Left ventricle myocardium superior (tissue), 1 donor: ENCODE data around the gene FTCD. TPM values are rescaled to one million over a fixed set of nuclear protein-coding genes. Genes with fewer than 3 reads are reported as not detected.
A peak's percentile ranks its signal among the peaks of the same experiment; 100 is the strongest.
"Not testable (repeated sequence)": the region's sequence is repeated elsewhere in the genome, so short reads cannot be mapped to it uniquely, and the experiment has no call there.

Source experiments
- ATAC-seq: fragments of 200-7000 bp; cut with Tn5 transposase; one replicate; pipeline ENCODE4 v1.9.1; 2020; ENCODE audit warnings: mild to moderate bottlenecking, moderate library complexity
- DNase-seq: peaks from one replicate; pipeline ENCODE4 v3.0.0-alpha.2; 2020
- intact Hi-C: fragments of 100-400 bp; cut with micrococcal nuclease; formaldehyde crosslinking; loops from one replicate; pipeline ENCODE4 v1.11.0; 2022
- total RNA-seq: library from RNA; stranded (reverse); fragmentation: NEBNext Ultra II Directional; extraction: Animal tissue kit (Norgen Biotek cat#: 25700); gene quantifications from one replicate; pipeline ENCODE4 v1.2.1, GENCODE V29; 2021
- donor health status: DM: no; HTN: yes; CAD: no; lungs with severe emphysema.

The FTCD gene
- total RNA-seq, 1 donor from 2014 or later = 1.5 TPM

DNA sequence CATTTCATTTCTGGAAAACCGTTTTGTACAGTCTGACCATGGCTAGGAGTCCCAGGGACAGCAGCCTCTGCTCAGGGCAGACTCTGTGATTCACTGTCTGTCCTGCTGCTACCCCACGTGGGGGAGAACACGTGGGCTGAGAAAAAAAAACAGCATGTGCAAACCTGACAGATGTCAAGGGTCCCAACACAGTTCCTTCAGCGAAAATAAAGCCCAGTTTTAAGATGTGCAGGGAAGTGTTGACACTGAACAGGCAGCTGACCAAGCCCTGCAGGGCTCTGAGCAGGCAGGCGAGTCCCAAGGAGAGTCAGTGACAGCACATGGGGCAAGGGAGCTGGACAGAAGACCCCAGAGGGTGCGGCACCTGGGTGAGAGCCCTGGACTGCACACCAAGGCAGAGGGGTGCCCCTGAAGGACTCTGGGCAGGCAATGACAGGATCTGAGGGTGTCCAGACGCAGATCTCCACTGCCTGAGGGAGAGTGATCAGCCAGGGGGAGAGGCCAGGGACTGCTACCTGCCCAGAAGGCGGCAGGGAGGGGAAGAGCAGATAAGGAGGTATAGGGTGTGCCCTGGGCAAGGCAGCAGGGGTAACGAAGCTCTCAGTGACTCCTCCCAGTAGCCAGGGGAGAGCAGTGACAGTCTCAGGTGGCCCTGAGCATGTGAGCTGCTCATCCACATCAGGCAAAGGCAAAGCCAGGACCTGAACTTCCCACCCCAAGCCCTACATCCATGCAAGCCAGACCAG lies 34.0 kb upstream of the FTCD start:
- intact Hi-C loops = no loop called here
- ATAC-seq = peak; percentile 7
- no peak for DNase-seq

DNA sequence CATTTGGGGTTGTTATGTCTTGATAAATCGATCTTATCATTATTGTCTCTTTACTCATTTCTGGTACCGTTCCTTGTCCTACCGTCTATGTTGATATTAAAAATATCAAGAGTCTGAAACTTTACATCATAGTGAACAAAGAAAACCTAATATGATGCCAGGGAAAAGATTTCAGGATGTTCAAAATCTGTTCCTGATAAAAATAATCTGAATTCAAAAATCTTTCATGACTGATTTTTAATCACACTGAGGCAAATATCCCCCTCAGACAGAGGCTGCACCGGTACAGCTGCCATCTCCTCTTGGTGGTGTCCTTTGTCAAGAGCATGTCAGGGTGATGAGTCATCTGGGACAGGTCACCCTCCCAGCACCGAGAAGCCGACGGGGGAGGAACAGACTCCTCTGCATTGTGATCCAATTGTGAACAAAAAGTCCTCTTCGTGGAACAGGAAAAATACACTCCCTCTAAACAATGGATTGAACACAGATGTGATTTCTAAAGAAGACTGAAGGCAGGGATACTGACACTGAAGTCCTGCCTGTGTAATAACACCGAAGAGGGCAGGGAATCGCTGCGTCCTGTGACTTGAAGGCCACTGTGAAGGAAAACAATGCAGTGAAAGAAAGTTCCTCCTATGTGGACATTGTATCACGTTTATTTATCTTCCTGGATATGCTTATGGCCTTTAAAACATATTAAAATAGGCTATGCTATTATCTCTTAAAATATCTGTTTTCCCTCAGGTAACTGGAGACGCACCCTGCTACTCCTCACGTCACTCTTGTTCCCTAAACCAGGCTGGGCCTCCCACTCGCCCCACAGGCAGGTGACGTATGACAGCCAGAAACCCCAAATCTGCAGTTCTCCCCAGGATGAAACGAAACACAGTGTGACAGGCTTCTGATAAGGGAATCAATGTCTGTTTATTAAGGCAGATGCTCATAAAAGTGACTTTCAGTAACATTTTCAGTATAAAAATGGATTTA lies 33.1 kb upstream of the FTCD start:
- intact Hi-C loops = no loop called here
- peak; percentile 74 for ATAC-seq
- peak; percentile 72 for DNase-seq

DNA sequence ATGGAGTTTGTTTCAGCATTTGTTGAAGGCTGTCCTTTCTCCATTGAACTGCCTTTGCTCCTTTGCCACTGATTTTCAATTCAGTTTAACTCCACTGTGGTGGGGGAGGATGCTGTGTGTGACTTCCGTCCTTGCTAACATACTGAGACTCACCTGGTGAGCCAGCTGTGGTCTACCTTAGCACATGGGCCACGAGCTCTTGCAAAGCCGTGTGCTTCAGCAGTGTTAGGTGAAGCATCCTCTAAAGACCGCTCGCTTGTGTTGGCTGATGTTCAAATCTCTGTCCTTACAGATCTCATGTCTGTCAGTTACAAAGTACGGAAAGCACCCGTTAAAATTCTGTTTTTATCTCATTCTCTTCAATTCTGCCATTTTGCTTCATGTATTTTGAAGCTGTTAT lies 32.4 kb upstream of the FTCD start:
- no peak for DNase-seq
- intact Hi-C loops = no loop called here
- no peak for ATAC-seq

DNA sequence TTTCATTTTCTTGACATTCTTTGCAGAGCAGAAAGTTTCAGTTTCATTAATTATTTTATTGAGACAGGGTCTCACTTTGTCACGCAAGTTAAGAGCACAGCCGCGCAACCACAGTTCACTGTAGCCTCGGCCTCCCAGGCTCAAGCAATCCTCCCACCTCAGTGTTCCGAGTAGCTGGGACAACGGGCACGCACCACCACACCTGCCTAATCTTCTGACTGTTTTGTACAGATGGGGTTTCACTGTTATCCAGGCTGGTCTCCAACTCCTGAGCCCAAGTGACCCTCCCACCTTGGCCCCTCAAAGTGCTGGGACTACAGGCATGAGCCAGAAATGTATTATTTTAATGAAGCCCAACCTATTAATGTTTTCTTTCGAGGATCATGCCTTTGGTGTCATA lies 31.9 kb upstream of the FTCD start:
- DNase-seq (no peak), ATAC-seq (no peak)
- intact Hi-C loops = no loop called here

GRCh38 chr21:46185716-46186115 lies 30.3 kb upstream of the FTCD start:
- intact Hi-C loops = no loop called here
- no peak for ATAC-seq
- no peak for DNase-seq

DNA sequence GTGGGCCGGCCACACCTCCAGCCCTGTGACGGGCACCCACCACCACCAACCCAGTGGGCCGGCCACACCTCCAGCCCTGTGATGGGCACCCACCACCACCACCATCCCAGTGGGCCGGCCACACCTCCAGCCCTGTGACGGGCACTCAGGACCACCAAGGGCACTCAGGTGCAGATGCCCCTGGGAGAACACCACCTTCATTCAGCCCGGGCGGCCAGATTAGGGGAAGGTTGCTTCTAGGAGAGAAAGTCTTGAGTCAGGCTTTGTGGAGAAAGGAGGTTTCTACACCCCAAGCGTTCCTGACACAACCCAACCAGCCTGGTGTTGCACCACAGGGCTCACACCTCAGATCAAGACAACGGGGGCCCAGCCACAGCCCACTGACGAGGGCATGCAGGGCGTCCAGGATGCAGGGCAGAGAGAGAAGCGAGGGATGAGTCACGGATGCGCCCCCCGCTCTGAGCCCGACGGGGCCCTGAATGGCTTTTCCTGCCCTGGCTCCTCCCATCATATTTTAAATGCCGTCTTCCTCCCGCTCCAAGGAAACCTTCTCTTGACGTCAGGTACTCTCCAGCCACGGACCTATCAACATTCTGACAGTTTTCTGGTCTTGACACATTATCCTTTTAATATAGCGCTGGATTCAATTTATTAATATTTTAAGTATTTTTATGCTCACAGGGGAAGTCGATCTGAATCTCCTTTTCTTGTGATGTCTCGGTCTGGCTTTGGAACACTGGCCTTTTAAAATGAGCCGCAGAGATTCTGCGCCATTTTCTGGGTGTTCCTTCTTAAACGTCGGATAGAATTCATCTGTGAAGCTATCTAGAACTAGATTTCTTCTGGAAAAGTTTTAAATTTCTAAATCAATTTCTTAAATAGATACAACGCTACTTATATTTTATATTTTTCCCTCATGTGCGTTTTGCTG lies 29.5 kb upstream of the FTCD start:
- intact Hi-C loops = no loop called here
- peak; percentile 92 for DNase-seq
- ATAC-seq = peak; percentile 74

- ATAC-seq (peak; percentile 78), DNase-seq (peak; percentile 83)
- intact Hi-C loops = no loop called here
Measured at GRCh38 chr21:46183910-46184624, 28.7 kb upstream of the FTCD start, which contains the start of gene SPATC1L. Gene SPATC1L, minus strand, starts transcription at chr21:46184459. Its CDS starts 1,643 bp downstream, at chr21:46182816.

DNA sequence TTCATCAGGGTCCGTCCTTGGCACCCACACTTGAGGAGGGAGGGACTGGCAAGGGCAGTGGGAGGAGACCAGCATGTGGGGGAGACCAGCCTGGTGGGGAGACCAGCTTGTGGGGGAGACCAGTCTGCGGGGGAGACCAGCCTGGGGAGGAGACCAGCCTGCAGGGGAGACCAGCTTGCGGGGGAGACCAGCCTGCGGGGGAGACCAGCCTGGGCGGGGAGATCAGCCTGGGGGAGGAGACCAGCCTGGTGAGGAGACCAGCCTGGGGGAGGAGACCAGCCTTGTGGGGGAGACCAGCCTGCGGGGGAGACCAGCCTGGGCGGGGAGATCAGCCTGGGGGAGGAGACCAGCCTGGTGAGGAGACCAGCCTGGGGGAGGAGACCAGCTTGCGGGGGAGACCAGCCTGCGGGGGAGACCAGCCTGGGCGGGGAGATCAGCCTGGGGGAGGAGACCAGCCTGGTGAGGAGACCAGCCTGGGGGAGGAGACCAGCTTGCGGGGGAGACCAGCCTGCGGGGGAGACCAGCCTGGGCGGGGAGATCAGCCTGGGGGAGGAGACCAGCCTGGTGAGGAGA lies 28.0 kb upstream of the FTCD start:
- ATAC-seq, intact Hi-C loops, DNase-seq: not testable (repeated sequence)

- ATAC-seq = peak; percentile 16
- intact Hi-C loops = no loop called here
- DNase-seq = peak; percentile 61
Measured at GRCh38 chr21:46182548-46183336, 27.4 kb upstream of the FTCD start.

DNA sequence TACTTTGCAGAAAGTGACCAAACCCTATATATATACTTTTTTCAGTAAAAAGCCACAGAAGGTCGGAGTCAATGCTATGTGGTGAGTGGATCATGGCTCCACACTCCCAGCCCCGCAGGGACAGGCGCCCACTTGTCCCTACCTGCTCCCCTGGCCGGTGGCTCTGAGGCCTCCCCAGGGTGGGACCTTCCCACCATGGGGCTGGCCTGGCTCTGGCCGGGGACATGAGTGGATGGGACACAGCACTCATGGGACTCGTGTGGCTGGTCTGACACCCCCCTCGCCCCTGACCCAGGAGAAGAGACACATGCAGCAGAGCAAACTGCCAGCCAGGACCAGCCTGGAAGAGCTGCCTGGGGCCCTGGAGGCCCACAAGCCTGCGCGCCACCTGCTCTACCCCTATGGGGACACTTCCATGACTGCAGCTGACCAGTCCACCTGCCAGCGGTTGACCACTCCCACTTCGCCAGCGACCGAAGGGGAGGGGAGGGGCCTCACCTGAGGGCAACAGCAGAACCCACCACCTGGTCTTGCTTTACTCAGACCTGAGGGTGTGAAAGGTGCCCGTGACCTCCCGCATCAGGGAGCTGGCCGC lies 26.7 kb upstream of the FTCD start:
- DNase-seq (no peak), ATAC-seq (no peak)
- intact Hi-C loops = no loop called here

GRCh38 chr21:46181436-46181835 lies 26.1 kb upstream of the FTCD start:
- intact Hi-C loops = no loop called here
- no peak for ATAC-seq
- no peak for DNase-seq

DNA sequence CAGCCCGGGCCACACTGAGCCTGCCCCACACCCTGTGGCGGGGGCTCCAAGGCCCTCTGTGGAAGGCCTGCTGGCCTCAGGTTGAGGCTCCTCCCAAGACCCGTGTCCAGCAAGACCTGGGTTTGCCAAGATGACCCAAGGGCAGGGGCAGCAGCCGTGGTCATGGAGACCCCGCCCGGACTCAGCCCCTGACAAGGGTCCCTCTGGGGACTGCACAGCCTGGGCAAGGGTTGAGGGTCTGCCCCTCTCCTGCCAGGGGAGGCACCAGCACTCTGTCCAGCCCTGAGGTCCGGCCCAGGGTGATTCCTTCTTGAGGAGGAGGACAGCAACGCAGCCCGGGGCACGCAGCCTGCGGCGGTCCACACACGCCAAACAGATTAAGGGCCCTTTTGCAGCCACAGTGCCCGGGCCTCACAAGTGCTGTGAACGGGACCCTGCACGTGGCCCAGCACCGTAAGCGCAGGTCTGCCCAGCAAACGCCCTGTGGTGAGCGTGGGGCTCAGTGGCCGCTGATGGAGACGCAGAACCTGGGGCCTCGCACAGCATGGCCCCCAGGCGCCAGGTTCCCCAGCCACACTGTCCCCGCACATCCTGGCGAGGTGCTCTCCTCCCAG lies 25.5 kb upstream of the FTCD start:
- DNase-seq (no peak), ATAC-seq (no peak)
- intact Hi-C loops = no loop called here

DNA sequence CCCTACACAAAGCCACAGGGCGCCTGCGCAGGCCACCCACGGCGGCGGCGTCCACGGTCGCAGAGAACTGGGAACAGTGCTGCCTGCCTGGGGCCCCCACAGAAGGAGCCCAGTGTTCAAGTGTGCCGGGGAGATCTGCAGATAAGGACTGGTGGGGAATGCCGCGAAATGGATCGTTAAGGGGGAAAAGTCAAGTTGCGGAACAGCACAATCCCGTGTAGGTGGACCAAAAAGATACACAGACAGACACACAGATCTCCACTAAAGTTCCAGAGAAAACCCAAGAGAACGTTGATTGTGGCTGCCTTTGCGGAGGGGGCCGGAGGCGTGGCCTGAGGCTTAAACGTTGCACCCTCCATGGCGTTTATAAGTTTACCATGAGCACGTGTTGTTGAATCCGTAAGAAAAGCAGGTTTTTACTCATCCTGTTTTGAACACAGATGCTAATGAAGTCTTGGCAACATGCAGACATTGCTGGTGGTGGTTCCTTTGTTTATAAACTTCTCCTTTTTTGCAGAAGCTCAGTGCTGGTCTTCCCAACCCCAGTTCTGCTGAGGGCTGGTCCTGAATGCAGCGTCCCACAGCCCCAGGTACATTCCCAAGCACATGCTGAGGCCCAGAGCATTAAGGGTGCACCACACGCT lies 24.8 kb upstream of the FTCD start:
- DNase-seq (no peak), ATAC-seq (no peak)
- intact Hi-C loops = no loop called here

- intact Hi-C loops = no loop called here
- DNase-seq = no peak
- no peak for ATAC-seq
Measured at GRCh38 chr21:46179708-46180078, 24.3 kb upstream of the FTCD start.

DNA sequence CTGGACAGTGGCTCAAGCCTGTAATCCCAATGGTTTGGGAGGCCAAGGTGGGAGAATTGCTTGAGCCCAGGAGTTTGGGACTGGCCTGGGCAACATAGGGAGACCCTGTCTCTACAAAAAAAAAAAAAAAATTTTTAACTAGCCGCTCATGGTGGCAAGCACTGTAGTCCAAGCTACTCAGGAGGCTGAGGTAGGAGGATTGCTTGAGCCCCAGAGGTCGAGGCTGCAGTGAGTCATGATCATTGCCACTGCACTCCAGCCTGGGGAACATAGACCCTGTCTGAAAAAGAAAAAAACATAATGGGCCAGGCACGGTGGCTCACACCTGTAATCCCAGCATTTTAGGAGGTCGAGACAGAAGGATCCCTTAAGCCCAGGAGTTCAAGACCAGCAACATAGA lies 23.6 kb upstream of the FTCD start:
- intact Hi-C loops = no loop called here
- no peak for DNase-seq
- no peak for ATAC-seq

DNA sequence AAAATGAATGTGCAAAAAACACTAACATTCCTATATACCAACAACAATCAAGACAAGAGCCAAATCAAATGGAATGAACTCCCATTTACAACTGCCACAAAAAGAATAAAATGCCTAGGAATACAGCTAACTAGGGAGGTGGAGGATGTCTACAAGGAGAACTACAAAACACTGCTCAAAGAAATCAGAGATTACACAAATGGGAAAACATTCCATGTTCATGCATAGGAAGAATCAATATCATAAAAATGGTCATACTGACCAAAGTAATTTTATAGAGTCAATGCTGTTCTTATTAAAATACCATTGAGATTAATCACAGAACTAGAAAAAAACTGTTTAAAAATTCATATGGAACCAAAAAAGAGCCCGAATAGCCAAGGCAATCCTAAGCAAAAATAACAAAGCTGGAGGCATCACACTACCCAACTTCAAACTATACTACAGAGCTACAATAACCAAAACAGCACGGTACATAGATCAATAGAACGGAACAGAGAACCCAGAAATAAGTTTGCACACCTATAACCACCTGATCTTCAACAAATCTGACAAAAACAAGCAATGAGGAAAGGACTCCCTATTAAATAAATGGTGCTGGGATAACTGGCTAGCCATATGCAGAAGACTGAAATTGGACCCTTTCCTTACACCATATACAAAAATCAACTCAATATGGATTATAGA lies 21.2 kb upstream of the FTCD start:
- DNase-seq, intact Hi-C loops, ATAC-seq: not testable (repeated sequence)
